HG03457 (cell line): Measurements from ENCODE around the gene TINAGL1.
"Not testable (repeated sequence)": the region's sequence is repeated elsewhere in the genome, so short reads cannot be mapped to it uniquely, and the experiment has no call there.

Experiments used
- ATAC-seq: cut with Tn5 transposase; IDR thresholded peaks from one replicate; pipeline ENCODE4 v1.9.1; 2021; ENCODE audit warnings: moderate number of reproducible peaks; ENCODE audit not compliant: unreplicated experiment

Gene TINAGL1

GRCh38 chr1:31583995-31584868 lies 7.9 kb downstream of the TINAGL1 start:
- no peak for ATAC-seq

DNA sequence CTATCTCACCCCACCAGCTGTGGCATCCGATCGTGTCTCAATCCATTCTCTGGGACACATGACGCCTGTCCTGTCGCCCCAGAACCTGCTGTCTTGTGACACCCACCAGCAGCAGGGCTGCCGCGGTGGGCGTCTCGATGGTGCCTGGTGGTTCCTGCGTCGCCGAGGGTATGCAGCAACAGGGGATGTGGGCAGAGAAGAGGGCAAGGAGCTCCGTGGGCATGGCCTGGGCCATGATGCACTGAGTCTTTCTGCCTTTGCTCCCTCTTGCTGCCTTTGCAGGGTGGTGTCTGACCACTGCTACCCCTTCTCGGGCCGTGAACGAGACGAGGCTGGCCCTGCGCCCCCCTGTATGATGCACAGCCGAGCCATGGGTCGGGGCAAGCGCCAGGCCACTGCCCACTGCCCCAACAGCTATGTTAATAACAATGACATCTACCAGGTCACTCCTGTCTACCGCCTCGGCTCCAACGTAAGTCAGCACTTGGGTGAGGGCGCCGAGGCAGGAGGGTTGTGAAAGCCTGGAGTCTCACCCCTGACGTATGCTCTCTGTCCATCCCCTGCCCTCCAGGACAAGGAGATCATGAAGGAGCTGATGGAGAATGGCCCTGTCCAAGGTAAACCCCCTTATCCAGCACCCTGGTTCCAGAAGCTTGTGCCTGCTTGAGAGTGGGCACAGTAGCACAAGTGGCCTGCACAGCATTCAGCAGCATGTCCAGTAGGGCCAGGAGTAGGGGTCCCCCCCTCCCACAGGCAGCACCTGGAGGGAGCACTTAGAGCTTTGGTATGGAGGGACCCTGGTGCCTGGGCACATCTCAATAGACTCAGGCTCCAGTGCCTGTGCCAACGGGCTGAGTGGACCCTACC lies 8.8 kb downstream of the TINAGL1 start:
- no peak for ATAC-seq

DNA sequence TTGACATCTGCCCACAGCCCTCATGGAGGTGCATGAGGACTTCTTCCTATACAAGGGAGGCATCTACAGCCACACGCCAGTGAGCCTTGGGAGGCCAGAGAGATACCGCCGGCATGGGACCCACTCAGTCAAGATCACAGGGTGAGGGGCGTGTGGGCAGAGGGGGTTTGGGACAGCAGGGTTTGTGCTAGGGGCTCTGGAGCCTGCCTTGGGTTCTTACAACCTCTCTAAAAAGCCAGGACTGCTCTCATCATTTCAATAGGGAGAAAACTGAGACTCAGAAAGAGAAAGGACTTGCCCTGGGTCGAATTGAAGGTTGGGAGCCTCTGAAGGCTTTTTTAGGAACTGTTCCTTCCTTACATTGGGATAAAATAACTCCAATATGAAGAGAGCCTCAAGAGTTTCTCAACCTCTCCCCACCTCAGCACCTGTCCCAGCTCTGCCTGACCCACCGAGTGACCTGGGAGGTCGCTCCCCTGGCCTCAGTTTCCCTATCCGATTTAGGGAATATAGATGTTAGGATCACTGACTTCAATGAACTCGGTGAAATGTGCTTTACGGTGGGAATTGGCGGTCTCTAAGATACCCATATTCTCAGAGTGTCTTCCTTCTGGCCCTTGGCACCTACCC lies 9.5 kb downstream of the TINAGL1 start:
- no peak for ATAC-seq

GRCh38 chr1:31586376-31587327 lies 10.3 kb downstream of the TINAGL1 start:
- no peak for ATAC-seq

DNA sequence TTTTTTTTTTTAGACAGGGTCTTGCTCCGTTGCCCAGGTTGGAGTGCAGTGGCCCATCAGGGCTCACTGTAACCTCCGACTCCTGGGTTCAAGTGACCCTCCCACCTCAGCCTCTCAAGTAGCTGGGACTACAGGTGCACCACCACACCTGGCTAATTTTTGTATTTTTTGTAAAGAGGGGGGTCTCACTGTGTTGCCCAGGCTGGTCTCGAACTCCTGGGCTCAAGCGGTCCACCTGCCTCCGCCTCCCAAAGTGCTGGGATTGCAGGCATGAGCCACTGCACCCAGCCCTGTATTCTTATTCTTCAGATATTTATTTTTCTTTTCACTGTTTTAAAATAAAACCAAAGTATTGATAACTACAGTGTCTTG lies 11.0 kb downstream of the TINAGL1 start:
- ATAC-seq = not testable (repeated sequence)

DNA sequence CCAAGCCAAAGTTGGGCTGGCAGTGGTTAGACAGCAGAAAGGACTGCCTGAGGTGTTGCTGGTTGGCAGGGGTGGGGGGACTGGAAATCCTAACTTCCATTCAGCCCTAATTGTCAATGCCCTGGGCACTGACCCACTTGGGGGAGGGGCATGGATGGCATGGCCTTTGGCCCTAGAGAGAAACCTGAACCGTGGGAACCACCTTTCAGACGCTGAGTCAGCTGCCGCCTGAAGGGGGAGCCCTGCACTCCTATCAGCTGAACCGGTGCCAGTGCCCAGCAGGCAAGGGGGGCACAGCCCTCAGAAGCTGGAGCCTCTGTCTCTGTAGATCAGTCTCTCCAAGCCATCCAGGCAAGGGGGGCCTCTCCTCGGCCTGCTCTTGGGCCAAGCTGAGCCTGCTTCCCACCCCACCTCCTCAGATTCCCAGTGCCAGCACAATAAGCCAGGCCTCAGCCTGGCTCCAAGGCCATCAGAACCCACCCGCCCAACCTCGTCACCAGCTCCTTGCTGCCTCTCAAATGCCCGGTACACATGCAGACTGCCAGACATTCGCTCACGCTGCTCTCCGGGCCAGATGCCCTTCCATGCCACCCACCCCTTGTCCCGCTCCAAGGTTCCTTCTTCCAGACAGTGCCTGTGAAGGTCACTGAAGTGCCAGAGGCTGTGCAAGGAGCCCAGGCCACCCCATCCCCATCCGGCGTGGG lies 11.6 kb downstream of the TINAGL1 start:
- no peak for ATAC-seq

GRCh38 chr1:31588751-31589515 lies 12.6 kb downstream of the TINAGL1 start:
- no peak for ATAC-seq

- ATAC-seq = no peak
These were observed 15.2 kb downstream of the TINAGL1 start for GRCh38 chr1:31591425-31592093.

DNA sequence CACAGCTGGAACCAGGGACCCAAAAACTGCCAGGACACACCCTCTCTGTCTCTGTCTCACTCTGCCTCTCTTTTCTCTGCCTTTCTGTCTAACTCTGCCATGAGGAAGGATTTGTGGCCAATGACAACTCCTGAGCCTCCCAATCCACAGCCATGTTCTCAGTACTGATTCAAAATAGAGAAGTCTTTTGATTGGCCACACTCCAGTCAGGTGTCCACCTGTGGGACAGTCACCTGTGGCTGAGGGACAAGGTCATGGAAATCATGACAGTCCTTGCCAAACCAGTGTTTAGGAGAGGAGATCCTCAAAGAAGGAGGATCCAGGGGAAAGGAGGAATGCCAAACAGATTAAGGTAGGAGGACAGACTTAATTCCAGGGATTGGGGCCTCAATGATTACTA lies 15.8 kb downstream of the TINAGL1 start:
- no peak for ATAC-seq

DNA sequence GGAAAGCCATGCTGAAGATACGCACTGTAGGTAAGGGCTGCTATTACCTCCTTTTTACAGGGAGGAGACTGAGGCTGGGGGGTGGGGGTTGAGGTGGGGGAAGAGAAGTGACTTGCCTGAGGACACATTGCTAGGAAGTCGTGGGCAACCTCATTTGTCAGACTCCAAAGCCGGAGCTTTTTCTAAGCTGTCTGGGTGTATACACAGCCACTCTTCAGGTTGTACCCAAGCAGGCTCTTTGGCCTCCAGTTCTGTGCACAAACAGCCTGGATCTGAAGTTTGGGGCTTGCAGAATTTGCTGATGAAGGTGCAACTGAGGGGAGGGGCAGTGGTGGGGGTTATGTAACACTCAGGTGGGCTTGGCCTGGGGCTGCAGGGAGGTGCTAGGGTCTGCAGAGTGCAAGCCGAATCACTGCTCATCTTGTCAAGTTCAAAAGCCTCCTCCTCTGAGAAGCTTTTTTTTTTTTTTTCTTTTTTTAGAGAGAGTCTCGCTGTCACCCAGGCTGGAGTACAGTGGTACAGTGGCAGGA lies 16.9 kb downstream of the TINAGL1 start:
- no peak for ATAC-seq

GRCh38 chr1:31593770-31594632 lies 17.7 kb downstream of the TINAGL1 start:
- no peak for ATAC-seq

- ATAC-seq = no peak
These were observed 19.8 kb downstream of the TINAGL1 start for GRCh38 chr1:31595836-31596736.

- ATAC-seq = no peak
These were observed 20.4 kb downstream of the TINAGL1 start for GRCh38 chr1:31596737-31597097.

DNA sequence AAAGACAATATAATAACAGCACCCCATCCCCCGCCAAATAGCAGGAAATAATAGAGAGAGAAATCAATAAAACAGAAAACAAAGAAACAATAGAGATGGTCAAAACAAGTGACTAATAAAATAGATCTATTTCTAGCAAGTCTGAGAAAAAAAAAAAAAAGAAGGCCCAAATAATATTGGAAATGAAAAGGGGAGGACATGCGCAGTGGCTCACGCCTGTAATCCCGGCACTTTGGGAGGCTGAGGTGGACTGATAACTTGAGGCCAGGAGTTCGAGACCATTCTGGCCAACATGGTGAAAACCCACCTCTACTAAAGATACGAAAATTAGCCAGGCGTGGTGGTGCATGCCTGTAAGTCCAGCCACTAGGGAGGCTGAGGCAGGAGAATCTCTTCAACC lies 22.7 kb downstream of the TINAGL1 start:
- ATAC-seq = no peak

DNA sequence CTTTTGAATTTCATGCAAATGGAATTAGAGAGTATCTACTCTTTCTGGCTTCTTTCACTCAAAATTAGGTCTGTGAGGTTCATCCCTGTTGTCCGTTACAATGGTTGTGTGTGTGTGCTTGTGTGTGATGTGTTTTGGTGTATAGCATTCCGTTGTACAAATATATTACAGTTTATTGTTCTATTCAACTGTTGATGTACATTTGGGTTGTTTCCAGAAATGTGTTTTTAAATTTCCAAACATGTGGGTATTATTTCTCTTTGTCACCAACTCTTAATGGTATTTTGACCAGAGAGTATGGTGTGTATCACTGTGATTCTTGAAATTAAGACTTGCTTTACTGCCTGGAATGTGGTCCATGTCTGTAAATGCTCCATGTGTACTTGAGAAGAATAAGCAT lies 24.3 kb downstream of the TINAGL1 start:
- no peak for ATAC-seq

- no peak for ATAC-seq
These were observed 25.8 kb downstream of the TINAGL1 start for GRCh38 chr1:31602081-31602480.
